ENCODE measurements around the gene KRTAP5-6.

The KRTAP5-6 gene

DNA sequence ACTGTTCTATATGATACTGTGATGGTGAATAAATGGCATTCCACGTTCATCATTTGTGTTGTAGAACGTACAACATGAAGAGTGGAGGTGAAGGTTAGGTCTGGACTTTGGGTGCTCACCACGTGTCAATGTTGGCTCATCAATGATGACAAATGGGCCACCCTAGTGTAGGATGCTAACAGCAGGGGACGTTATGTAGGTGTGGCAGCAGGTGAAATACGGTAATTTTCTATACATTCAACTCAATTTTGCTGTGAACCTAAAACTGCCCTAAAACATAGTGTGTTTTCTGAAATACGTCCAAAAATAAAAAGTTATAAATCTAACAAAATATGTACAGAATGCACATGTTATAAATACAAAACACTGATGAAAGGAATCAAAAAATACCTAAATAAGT is 6.2 kb downstream of the KRTAP5-6 start:
- no peak for DNase-seq

DNA sequence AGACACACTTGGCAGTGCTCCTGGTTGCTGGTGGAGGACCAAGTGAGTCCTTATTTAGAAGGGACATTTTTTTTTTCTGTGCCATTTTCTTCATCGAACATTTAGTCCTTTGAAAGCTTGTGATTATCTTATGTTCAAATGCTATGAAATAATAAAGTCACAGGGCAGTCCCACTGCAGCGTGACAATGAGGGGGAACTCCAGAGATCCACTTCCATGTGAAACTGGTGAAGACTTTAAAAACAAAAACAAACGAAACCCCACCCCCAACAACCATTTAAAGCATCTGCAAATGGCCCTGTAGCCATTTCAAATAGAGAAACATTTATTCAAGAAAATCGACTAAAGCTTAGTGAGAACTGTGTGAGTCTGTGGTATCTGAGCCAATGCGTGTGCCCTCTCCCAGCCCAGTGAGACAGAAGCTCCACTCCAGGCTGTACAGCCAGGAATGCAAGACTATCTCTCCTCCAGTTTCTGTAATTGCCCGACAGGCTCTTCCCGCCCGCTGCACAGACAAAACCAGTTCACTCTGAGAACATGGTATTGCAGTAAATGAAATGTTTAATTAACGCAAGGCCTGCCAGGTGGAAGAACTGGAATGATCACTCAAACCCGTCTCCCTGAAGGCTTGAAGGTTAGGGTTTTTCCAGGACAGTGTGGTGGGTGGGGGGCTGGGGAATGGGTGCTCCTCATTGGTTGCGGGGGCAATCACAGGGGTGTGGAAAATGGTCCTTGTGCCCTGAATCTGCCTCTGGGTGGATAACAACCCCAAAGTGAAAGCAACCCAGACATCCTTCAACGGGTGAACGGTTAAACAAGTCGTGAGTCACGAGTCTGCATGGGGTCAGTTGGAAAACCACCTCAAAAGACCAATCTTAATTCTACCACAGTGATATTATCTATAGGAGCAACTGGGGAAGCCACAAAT is 8.4 kb downstream of the KRTAP5-6 start:
- no peak for DNase-seq

DNA sequence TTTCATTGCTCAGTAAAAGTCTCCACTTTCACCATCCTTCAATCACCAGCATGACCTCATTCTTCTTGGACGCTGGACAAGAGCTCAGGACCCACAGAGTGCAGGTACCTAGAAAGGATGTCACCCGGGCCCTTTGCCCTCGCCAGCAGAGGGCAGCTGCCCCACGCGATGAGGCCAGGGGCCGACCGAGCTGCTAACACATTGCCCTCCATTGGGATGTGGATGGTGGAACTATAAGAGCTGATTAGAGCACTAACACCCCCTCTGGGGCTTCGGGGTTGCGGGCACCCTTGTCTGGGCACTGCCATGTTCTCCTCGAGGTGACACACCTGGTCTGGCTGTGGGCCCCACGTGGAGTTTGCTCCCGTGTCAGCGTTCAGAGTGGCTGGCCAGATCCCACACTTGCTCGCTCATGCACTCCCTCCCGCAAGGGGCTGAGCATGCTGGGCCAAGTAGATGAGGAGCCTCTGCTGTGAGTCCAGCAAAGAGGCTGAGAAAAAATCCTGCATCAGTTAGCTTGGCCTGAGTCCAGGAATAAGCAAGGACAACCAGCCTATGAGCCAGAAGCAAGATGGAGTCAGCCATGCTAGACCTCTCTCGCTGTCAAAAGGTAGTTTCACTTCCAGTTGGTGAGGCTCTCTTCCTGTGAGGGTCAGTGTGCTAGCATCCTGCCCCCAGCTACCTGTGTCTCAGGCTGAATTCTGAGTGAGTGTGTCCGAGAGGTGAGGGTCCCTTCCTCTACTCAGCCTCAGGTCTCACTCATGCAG is 9.8 kb downstream of the KRTAP5-6 start:
- DNase-seq, result no peak

DNA sequence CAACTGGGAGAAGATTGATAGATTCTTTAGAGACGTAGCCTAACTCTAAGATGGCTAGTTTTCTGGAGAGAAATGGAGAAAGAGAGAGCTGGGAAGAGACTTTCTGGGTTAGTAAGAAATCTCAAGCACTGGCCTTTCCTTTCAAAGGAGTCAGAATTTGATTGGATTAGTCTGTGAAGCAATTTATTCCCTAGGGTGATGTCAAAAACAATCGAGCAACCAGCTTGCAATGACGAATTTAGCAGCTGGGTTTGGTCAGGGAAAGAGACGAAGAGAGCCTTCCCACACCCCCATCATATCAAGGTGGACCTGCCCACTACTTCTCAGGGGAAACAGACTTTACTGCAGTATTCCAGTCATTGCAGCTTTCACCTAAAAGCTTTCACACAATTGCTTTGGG is 10.8 kb downstream of the KRTAP5-6 start:
- DNase-seq, result no peak

DNA sequence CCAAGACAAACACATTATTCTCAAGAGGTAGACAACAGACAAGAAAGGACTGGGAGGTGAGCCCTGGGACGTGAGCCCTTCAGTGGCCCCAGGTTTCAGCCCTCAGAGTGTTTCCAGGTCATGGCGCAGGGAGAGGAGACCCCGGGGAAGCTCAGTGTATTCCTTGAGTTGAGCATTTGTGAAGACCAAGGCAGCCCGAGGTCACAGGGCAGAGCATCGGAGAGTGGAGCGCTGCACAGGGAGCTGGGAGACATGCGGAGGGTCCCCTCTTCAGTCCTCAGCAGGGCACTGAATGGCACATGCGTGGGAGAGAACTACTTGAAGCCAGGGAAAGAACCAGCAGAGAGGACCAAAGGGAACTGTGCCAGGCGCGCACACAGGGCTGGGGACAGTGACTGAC is 11.7 kb downstream of the KRTAP5-6 start:
- no peak for DNase-seq

DNA sequence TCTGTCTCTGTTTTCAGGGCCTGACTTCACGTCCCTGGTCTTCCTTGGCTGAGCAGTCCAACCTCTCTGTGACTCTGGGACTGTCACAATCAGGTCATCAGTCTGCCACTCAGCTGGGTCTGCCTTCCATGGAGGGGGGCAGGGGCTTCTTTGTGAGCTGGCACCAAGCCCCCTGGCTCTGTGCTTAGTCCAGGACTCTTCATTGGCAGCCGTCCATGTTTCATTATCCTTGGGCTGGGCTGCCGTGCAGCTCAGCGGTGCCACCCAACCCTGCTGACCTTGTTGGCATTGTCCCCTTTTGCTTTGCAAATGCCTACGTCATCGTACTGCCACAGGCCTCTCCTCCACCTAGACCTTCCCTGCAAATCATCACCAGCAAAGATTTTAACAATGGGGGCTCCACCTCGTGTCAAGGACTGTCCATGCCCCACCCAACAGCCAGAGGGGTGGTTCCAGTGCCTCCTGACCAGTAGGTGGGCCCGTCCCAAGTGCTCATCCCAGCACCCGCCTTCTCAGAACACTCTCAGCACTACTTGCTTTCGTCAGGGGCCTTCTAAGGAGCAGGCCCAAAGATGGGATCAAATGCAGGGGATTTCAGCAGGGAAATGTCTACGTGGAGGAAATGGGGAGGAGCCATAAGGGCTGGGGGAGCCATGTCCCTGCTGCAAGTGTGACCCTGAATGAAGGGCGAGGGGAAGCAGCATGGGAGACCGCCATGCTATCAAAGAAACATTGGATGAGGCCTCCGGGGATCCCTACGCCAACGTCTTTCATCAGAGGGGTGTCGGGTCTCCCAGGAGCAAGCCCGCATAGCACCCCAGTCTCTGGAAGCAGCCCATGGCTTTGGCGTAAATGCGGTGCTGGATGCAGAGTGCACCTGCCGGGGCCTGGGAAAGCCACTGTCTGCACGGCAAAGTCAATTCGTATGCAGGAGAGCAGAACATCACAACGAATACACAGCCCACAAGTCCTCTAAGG is 18.2 kb downstream of the KRTAP5-6 start:
- peak; percentile 13 for DNase-seq

DNA sequence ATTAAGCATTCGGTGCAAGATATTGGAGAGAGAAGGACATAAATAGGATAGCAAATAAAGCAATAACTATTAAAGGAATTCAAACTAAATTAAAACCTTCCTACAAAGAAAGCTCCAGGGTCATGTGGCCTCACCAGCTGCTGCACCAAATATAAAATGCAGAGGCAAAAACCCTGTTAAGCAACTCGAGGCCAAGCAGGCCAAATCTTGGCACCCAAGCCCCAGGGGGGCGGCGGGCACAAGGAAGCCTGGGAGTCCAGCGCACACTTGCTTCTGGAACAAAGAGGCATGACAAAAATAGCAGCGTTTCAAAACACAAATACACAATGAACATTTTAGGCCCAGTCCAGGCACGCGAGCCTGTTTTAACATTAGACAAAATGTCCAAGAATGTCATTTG is 20.8 kb downstream of the KRTAP5-6 start:
- DNase-seq, result no peak

DNA sequence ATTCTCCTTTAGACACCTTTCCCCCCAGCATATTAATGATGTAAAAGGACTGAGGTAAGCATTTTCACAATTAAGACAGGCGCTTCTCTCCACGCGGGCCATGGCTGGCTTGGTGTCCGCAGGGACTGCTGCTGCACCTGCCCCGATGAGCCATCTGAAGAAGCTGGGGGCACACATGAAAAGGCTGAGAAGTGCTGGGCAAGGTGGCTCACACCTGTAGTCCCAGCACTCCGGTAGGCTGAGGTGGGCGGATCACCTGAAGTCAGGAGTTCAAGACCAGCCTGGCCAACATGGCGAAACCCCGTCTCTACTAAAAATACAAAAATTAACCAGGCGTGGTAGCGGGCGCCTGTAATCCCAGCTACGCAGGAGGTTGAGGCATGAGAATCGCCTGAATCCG is 21.3 kb downstream of the KRTAP5-6 start:
- no peak for DNase-seq

DNA sequence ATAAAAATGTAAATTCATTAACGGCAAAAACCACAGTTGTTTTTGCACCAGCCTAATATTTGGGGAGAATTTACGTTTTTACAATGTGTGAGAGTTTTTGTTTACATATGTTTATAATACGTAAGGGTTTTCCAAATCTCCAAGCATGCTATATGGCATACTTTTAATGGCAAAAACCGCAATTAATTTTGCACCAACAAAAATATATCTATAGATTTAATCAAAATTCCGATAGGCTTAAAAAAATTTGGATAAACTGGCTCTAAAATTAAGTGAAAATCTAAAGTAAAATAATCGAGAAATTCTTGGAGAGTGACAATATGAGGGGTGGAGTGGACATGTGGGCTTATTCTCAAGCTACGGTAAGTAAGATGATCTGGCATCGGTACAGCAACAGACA is 22.8 kb downstream of the KRTAP5-6 start:
- DNase-seq, result no peak

DNA sequence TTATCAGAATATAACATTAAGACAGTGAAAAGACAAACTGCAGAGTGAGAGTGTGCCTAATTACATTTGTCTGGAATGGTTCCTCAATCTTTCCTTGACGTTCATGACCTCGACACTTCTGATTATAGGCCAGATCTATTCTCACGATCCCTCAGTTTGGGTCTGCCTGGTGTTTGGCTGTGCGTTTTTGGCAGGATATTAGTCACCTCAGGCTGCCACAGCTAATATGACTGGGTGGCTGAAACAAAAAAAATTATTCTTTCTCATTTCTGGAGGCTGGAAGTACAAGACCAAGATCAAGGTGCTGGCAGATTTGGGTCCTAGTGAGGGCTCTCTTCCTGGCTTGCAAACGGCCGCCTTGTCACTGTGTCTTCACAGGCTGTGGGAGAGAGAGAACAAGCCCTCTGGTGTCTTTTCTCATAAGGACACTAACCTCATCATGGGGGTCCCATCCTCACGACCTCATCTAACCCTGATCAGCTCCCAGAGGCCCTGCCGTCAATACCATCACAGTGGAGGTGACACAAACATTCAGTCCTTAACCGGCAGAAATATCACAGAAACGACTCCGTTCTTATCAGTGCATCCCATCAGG is 30.2 kb downstream of the KRTAP5-6 start:
- no peak for DNase-seq

DNA sequence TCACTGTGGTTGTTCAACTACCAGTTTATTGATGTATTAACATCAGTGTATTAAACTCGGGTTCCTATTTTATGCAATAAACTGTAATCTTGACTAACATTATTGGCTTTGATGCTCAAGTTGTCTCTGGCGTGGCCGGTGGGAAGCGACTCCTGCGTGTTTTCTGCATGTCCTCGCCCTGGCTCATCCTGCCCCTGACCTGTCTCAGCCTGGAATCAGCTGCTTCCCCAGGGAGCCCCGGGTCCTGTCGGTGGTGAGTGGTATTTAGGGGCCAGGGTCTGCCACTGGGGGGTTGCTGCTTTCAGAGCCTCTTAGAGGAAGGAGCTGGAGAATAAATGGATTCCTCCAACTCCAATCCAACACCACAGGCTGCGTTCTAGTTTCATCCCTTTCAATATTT is 30.9 kb downstream of the KRTAP5-6 start:
- DNase-seq, result no peak

DNA sequence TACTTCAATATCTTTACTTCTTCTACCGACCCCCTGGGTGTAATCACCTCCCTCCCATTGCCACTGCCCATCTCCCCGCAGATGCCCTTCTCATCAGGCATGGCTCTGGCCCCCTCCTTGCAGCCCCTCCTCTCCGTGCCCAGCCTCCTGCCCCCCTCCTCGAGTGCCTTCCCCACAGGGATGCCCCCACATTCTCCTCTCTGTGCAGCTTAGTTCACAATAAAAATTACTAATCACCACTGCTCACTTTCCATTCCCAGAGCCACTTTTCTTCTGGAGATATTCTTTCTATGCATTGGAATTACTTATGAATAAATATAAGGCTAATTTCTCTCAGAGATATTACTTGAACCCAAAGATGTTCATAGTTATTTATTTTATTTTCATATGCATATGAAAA is 31.3 kb downstream of the KRTAP5-6 start:
- no peak for DNase-seq

DNA sequence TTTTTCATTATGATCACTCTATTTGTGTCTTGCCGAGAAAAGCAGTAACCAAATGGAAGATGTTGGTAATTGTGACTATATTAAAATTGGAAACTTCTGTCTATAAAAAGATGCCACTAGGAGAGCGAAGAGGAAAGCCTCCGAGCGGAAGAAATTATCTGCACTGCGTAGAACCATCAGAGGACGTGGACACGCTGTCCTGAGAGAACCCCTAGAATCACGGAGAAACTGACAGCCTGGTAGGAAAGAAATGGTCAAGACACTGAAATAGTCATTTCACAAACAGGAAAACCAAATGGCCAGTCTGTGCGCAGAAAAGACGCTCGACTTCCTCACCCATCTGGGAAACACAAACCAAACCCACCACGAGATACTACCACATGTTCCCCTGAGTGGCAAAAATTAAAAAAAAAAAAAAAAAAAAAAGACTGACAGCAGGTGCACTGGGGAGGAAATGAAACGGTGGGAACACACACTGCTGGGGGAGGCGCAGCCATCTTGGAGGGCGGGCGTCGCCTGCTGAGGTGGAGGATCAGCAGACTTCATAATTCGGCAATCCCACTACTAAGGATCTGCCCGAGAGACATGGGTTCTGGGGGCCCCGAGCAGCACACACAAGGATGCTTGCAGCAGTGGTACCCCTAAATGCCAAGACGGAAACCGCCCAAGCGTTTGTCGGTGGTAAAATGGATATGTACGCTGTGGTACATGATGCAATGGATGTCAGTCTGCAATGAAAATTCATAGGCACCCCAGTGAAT is 32.1 kb downstream of the KRTAP5-6 start:
- no peak for DNase-seq

DNA sequence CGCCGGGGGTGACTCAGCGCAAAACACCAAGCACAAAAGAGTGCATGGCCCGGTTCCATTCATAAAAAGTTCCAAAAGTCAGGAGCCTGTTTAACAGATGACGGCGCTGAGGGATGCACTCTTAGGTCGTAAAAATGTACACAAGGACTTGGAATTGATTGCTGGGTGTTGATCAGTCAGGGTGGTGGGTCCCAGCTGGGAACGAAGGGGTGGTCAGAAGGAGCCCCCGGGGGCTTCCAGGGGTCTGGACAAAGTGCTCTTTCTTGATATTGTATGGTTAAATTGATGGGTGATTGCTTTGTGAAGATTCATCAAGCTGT is 32.7 kb downstream of the KRTAP5-6 start:
- no peak for DNase-seq

DNA sequence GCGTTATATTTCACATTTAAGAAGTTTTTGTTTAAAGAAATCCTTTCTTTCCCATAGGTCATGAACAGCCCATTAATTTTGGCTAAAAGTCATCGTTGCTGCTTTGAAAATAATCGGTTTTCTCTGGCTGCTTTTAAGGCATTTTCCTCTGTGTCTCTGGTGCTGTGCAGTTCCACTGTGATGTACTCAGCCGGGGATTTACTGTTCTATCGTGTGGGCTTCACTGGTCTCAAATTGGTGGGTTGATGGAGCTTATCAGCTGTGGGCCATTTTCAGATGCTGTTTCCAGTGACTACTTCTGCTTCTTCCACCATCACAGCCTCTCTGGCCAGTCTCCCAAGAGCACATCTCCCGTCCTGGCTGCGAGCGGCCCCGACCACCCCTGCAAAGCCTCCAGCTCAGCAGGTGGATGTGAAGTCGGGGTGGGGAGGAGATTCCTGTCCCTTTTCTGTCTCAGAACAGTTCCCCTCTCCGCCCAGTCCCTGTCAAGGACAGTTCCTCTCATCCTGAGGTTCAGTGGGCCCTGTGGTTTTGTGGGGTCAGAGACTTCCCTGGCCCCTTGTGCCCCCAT is 33.1 kb downstream of the KRTAP5-6 start:
- no peak for DNase-seq

DNA sequence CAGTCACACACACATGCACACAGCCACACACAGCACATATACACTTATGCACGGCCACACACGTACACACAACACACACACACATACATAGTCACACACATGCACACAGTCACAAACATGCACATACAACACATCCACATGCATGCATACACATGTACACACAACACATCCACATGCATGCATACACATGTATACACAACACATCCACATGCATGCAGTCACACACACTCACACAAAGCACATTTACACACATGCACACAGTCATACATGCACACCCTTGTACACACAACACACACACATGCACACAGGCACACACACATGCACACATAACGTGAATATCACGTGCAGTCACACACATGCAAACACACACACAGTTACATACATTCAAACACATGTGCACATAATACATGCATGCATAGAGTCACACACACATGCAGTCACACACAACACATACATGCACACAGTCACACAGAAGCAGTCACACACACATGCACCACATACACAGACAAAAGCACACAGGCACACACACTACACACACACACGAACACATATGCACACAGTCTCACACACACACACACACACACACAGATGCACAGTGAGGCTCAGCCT is 34.6 kb downstream of the KRTAP5-6 start:
- DNase-seq, result no peak

DNA sequence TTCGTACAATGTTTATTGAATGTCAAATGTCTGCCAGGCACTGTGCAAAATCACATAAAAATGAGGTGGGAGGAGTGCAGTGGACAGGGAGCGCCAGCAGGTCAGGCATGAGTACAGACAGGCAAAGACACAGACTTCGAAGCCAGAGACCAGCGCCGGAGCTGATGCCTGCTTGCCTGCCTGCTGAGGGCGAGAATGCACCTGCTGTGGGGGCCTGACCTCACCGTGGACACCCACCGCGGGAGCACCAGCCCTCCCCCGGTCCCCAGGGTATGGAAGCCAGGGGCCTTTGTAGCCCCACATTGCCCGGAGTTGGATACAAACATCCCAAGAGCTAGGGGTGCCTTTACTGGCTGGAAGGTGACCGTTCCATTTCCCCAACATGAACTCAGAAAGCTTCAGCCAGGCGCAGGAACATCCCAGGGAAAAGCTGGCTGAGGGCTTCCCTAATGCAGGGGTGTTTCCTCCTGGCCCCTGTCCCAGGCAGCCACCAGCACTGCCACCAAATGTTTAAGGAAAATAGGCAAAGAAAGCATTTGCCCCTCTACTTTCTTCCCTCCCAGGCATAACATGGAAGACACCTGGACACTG is 35.5 kb downstream of the KRTAP5-6 start:
- DNase-seq, result no peak

DNA sequence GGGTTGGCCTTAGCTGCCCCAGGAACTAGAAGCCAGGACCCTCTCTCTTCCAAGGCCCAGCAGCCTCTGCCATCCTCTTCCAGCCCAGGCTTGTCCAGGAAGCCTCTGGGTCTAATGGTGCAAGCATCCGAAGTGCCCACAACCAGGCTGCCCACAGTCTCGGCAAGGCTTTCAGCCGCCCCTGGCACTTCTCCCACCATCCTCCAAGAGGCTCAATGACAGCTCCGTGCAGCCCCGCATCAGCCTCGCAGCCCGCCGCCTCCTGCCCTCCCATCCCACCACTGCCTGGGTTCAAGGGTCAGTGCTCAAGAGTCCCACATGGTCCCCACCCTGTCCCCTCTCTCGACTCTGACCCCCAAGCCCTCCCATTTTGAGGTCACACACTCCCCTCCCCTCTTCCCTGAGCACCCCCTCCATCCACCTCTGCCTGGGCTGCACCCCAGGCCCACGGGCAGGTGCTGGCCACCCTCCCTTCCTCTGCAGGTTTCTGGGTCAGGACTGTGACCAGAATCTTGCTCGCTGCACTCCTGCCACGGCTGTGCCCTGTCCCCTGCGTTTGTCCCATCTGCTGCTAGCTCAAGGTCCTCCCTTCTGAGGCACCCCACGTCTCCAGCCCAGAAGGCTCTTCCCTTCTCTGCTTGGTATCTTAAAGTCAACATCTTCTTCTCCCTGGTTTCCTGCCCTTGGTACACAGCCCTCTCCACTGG is 36.2 kb downstream of the KRTAP5-6 start:
- no peak for DNase-seq

DNA sequence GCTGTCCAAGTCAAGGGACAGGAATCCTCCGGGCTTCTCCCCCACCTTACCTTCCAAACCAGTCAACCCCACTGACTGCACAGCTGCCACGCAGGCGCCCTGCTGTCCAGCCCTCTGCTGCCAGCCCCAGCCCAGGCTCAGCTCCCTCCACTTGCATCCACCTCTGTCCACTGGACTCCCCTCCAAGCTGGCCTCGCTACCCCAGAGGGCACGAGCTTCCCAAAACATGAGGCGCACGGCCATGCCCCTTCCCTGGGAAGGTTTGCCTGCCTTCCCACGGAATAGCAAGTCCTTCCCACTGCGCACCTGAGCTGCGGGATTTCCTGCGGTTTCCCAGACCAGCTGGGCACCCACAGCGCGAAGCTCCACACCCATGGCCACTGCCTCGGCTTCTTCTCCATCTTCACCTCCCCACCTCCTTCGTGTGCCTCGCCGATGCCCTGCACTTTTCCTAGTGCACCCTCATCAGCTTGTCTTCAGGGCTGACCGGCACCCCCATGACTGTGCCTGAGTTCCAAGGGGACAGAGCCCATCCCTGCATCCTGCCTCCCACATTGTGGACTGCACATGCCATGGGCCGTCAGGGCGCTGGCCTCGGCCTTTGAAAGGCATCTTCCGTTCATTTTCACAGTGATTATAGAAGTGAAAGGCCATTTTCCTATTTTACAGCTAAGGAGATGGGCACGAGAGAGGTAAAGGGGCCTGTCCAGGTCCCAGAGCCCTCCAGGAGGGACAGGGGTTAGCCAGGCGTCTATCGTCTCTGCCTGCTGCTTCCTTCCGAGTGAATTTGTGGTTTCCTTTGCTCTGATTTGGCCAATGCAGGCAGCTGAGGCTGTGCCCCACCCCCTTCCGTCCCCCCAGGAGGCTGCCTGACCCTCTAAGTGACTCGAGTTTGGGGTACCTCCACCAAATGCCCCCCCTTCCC is 37.0 kb downstream of the KRTAP5-6 start:
- no peak for DNase-seq
